Hepatic stellate cell (primary cell): Measurements from ENCODE around the gene ZNF468.
"Not testable (repeated sequence)": the region's sequence is repeated elsewhere in the genome, so short reads cannot be mapped to it uniquely, and the experiment has no call there.

ENCODE experiments used
- DNase-seq: peaks from one replicate; pipeline ENCODE4 v3.0.0; 2011; ENCODE audit warnings: low spot score

The ZNF468 gene

DNA sequence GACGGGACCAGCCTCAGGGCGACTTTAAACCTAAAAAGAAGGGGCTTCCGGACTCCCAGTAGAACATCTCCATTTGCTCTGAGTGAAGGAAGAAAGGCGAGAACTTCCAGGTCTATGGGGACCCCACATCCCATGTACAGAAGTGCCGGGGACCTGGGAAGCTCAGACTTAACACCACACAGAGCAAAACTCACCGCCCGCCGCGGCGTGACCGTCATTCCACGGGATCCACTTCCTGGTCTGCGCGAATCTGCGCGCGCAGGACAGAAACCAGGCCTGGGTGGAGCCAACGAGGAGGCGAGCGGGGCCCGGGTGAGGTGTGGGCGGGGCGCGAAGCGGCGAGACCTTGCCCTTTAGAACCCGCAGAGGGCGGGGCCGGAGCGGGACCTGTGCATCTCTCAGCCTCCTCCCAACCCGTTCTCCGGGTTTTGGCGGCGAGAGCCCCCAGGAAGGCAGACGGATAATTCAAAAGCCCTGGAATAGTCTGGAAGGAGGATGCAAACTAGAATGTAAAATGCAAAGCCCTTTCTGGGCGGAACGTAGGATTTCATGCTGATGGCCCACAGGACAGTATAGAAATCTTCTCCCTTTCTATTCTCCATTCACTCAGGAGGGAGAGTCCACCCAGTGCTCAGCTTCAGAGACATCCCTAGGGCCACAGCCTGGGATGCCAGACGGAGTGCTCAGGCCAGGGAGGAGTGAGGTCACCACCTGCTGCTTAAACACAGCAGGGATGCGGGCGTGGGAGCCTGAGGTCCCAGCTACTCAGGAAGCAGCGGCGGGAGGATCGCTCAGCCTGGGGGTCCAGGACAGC lies at the start of gene ZNF468:
ZNF468 (minus strand) TSS at position 242 of the 814 bp plus-strand sequence. CDS start 3,347 bp downstream, outside the sequence.
- DNase-seq, result peak; percentile 13

DNA sequence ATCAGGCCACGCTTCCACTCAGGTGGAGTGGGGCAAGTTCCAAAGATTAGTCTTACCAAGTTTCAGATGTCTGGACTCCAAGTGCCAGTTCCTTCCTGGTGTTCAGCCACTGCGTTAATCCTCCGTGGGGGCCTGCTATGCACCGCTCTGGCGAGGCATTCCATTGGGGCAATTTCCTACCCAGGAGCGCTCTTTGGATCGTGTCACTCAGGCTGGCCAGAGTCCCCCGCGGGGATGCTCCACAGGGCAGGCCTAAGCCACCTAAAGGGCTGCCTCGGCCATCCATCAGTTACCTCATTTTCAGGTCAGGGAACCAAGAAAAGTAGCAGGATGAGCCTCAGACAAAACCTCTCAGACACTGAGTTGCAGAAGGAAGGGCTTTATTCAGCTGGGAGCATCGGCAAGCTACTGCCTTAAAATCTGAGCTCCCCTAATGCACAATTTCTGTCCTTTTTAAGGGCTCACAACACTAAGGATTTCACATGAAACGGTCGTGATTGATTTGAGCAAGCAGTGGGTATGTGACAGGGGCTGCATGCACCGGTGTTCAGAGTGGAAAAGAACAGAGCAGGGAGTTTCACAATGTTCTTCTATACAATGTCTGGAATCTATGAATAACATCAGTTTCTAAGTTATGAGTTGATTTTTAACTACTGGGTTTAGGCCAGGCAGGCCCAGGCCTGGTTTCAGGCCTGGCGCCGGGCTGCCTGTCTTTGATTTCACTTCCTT lies 46.8 kb upstream of the ZNF468 start:
- DNase-seq, result not testable (repeated sequence)

DNA sequence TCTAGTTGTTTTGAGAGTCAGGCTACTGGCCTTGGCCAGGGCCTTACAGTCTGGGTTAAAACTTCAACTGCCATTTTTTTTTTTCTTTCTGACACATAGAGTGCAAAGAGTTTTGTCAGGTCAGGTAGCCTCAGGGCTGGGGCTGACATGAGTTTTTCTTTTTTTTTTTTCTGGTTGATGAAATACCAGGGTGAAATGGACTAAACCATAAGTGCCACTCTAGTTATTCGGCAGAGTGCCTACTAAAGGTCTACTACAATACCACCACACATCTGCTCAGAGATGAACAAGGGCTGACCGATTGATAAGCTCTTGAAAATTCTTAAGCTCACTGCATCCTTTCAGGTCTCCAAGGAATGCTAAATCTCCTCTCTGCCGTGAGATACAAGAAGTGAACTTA lies 44.4 kb upstream of the ZNF468 start:
- no peak for DNase-seq

DNA sequence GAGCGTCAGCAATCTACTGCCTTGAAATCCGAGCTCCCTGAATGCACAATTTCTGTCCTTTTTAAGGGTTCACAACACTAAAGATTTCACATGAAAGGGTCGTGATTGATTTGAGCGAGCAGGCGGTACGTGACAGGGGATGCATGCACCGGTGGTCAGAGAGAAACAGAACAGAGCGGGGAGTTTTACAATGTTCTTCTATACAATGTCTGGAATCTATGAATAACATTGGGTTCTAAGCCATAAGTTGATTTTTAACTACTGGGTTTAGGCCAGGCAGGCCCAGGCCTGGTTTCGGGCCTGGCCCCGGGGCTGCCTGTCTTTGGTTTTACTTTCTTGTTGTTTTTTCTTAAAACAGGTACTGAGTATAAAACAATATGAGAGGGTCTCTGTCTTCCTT lies 41.2 kb upstream of the ZNF468 start:
- DNase-seq, result not testable (repeated sequence)

DNA sequence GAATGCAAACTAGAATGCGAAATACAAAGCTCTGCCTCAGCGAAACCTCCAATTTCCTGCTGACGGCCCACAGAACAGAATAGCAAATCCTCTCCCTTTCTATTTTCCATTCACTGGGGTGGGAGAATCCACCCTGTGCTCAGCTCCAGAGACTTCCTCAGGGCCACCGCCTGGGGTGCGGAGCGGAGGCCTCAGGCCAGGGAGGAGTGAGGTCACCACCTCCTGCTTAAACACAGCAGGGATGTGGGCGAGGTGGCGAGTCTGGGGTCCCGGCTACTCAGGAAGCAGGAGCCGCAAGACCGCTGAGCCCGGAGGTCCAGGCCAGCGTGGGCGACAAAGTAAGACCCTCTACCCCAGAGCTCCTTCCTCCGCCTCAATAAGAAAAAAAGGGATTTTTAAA lies 40.7 kb upstream of the ZNF468 start:
- DNase-seq, result no peak

DNA sequence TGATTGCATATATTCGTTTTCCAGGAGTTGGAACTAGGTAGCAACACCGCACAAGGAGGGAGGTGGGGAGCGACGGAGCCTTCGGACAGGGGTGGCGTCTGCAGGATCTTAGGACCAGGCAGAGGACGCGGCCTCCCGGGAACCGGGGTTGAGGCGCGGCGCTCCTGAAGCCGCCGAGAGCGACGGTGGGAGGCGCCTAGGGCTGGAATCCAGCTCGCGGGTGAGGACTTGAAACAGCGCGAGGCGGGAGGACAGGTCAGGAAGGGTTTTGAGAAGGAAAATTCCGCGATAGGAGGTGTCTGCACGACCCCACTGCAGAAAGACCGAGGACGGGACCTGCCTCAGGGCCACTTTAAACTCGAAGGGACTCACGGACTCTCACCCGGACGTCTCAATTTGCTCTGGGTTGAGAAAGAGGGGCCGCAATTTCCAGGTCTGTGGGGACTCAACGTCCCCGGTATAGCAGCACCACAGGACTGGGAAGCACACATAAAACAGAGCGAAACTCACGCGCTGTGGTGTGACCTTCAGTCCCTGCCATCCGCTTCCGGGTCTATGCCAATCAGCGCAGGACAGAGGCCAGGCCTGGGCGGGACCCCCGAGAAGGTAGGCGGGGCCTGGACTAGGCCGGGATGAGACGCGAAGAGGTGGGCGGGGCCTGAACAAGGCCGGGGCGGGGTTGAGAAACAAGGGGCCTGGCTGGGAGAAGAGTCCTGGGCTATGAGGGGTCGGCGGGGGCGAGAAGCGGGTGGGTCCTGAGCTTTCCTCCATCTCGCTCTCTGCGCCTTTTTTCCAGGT lies 39.9 kb upstream of the ZNF468 start, which contains the start of gene ZNF320:
ZNF320 (minus strand) TSS at position 498 of the 798 bp plus-strand sequence. CDS start 7,380 bp downstream, outside the sequence.
- DNase-seq, result peak; percentile 96

DNA sequence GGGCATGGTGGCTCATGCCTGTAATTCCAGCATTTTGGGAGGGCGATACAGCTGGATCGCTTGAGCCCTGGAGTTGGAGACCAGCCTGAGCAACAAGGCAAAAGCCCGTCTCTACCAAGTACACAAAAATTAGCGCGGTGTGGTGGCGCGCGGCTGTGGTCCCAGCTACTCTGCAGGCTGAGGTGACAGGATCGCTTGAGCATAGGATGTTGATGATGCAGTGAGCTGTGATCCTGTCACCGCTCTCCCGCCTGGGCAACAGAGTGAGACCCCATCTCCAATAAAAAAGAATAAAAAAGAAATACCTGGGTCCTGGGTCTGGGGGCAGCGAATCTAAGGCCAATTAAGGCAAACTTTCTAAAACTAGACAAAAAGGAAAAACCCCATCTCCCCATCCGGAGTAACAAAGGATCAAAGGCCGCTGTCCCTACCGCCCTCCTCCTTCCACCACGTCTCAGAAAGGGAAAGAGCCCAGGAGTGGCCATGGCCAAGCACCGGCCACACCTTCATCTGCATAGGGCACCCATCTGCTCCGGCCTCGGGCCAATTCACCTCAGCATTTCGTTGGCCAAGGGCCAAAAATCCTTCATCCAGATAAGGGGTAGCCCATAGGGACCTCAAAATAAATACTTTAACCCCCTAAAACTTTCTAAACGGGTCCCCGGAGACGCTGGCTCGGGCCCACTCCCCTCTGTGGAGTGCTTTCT lies 39.2 kb upstream of the ZNF468 start:
- peak; percentile 21 for DNase-seq

DNA sequence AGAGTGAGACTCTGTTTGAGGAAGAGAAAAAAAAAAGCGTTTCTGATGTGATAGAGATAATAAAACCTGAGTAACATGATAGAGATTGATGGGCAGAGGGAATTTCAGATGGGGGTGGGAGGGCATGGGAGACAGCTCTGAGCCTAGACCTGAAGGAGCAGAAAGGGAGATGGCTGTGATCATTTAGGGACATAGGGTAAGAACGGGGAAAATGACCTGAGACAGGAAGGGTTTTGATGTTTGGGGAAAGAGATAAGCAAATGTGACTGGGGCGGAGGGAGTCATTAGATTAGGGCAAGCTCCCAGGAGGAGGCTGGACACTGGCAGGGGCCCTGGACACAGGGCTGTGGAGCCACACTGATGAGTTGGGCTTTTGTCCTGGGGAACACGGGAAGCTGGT lies 33.9 kb upstream of the ZNF468 start:
- no peak for DNase-seq

DNA sequence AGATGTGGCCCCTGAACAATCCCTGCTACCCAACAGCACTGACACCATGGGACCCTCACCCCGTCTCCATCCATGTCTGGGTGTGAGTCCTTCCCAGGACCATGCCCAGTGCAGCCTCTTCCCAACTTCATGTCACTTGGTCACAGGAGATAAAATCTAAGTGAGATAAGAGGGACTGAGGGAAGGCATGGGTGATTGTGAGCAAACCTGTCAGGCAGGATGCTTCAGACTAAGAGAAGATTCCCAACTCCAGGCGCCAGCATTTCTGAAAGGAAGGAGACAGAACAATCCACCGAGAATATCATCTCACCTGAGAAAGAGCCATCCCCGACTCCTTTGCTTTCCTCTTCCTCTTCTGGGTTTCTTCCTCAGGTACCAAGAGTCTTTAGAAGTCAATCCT lies 32.5 kb upstream of the ZNF468 start:
- no peak for DNase-seq

DNA sequence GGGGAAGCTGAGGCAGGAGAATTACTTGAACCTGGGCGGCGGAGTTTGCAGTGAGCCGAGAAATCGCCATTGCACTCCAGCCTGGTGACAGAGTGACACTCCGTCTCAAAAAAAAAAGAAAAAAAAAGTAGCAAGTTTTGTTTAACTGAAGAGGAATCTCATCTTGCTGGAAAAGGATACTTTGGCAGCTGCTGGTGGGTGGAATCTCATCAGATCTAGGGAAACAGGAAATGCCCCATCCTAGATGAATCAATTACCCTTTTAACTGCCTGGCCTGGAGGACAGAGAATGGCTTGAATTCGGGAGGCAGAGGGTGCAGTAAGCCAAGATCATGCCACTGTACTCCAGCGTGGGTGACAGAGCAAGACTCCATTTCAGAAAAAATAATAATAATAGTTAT lies 31.7 kb upstream of the ZNF468 start:
- no peak for DNase-seq

DNA sequence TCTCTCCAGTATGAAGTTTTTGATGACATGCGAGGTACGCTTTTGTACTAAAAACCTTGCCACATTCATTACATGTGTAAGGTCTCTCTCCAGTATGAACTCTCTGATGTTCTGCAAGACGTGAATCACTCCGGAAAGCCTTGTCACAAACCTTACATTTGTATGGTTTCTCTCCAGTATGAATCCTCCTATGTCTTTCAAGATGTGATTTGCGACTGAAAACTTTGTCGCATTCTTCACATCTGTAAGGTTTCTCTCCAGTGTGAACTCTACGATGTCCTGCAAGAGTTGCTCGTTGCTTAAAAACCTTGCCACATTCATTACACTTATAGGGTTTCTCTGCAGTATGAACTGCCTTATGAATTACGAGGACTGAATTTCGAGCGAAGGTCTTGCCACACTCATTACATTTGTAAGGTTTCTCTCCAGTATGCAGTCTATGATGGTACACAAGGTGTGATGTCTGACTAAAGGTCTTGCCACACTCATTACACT lies 23.5 kb upstream of the ZNF468 start:
- DNase-seq, result no peak

DNA sequence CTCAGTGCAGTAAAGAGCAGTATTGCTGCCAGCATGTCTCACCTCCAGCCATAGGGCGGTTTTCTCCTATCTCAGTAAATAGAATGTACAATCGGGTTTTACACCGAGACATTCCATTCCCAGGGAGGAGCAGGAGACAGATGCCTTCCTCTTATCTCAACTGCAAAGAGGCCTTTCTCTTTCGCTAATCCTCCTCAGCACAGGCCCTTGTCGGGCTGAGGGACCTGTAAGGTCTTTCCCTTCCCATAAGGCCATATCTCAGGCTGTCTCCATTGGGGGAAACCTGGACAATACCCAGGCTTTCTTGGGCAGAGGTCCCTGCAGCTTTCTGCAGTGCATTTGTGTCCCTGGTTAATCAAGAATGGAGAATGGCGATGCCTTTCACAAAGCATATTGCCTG lies 15.6 kb upstream of the ZNF468 start:
- not testable (repeated sequence) for DNase-seq

DNA sequence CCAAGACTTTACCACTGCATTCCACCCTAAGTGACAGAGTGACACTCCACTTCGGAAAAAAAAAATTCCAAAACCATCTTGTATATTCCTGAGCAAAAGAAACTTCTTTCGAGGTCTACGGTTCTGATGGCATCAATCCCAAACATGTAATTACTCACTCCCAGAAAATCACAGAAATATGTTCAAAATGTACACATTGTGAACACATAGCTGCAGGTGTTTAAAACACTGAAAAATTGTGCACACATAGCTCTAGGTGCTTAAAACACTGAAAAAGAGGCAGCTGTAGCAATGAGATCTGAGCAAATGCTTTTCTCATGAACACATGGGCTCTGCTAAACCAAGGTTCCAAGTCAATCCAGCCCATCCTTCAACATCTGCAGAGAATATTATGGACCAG lies 14.0 kb upstream of the ZNF468 start:
- DNase-seq, result no peak

DNA sequence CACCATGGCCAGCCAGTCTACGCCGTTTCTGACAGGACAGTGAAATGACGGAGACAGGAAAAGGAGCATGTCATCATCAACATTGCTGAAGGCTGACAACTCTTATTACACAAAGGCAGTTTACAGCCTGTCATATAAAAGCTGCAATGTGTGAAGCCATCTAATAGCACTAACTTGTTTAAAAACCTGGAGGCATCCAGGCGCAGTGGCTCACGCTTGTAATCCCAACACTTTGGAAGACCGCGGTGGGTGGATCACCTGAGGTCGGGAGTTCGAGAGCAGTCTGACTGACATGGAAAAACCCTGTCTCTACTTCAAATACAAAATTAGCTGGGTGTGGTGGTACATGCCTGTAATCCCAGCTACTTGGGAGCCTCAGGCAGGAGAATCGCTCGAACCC lies 10.6 kb upstream of the ZNF468 start:
- DNase-seq, result not testable (repeated sequence)

DNA sequence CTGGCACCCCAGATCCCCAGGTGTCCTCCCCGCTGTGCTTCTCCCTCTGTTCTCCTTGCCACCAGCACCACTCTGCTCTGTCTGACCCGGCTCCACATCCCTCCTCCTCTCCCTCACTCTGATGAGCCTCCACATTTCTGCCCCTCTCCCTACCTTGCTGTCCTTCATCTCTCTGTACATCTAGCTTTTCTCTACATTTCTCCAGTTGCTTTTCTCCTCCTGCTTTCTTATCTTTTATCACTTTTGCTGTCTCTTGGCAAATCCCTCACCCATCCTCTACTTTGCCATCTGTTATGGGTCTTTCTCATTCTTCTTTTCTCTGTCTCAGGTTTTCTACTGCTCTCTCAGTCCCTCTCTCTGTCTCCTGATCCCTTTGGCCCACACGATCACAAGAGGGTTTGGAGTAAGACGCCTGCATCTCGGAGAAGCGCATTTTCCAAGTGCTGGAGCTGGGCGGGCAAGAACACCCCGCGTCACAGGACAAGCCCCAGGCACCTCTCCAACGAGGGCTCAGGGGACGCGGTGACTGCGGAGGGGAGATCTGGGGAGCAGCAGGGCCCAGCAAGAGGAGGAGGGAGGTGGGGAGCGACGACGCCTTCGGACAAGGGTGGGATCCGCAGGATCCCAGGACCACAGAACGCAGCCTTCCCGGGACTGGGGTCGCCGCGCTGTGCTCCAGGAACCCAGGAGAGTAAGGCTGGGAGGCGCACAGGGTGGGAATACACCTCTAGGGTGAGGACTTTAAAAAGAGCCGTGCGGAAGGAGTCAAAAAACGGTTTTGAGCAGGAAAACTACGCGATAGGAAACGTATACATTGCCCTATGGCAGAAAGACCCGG lies 660 bp downstream of the ZNF468 start:
- DNase-seq, result not testable (repeated sequence)

DNA sequence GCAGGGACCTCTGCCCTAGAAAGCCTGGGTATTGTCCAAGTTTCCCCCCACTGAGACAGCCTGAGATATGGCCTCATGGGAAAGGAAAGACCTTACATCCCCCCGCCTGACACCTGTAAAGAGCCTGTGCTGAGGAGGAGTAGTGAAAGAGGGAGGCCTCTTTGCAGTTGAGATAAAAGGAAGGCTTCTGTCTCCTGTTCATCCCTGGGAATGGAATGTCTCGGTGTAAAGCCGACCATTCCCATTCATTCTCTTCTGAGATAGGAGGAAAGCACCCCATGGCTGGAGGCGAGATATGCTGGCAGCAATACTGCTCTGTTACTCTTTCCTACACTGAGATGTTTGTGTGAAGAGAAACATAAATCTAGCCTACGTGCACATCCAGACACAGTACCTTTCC lies 10.1 kb downstream of the ZNF468 start:
- not testable (repeated sequence) for DNase-seq

DNA sequence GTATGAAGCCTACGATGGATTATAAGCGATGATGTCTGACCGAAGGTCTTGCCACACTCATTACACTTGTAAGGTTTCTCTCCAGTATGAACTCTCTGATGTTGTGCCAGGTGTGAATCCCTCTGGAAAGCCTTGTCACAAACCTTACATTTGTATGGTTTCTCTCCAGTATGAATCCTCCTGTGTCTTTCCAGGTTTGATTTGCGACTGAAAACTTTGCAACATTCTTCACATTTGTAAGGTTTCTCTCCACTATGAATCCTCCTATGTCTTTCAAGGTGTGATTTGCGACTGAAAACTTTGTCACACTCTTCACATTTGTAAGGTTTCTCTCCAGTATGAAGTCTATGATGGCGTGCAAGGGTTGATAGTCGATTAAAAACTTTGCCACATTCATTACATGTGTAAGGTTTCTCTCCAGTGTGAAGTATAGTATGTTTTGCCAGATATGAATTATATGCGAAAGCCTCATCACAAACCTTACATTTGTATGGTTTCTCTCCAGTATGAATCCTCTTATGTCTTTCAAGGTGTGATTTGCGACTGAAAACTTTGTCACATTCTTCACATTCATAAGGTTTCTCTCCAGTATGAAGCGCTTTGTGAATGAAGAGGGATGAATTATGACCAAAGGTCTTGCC lies 16.5 kb downstream of the ZNF468 start:
- DNase-seq, result not testable (repeated sequence)

DNA sequence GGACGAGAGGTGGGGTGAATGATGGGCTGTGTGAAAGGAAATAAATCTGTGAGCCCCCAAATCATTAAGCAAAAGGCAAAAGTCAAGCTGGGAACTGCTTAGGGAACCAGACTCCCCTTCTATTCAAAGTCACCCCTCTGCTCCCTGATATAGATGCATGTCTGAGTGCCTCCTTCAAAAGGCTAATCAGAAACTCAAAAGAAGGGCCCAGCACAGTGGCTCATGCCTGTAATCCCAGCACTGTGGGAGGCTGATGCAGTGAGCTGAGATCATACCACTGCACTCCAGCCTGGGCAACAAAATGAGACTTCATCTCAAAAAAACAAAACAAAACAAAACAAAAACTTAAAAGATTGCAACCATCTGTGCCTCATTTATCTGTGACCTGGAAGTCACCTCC lies 23.1 kb downstream of the ZNF468 start:
- DNase-seq, result not testable (repeated sequence)

DNA sequence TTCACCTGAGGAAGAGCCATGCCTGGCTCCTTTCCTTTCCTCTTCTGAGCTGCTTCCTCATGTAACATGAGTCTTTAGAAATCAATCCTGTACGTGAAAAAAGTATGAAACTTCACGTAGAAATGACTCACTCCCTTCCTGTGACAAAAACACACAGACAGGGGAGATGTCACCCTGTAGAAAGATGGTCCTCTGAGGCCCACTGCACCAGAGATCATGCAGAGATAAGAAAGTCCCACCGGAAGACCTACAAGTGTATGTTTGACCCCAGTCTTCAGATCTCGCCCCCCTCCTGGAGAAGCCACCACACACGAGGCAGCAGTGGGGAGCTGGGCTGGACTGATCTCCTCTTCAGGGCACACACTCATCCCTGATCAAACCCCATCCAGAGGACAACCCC lies 23.9 kb downstream of the ZNF468 start:
- DNase-seq, result not testable (repeated sequence)

DNA sequence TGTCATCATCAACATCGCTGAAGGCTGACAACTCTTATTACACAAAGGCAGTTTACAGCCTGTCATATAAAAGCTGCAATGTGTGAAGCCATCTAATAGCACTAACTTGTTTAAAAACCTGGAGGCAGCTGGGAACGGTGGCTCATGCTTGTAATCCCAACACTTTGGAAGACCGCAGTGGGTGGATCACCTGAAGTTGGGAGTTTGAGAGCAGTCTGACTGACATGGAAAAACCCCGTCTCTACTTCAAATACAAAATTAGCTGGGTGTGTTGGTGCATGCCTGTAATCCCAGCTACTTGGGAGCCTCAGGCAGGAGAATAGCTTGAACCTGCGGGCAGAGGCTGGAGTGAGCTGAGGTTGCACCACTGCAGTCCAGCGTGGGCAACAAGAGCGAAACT lies 27.6 kb downstream of the ZNF468 start:
- DNase-seq, result not testable (repeated sequence)
